ENCODE data around the gene GDPD2. TPM values are rescaled to one million over a fixed set of nuclear protein-coding genes. Genes with fewer than 3 reads are reported as not detected.

Gene GDPD2, protein sequence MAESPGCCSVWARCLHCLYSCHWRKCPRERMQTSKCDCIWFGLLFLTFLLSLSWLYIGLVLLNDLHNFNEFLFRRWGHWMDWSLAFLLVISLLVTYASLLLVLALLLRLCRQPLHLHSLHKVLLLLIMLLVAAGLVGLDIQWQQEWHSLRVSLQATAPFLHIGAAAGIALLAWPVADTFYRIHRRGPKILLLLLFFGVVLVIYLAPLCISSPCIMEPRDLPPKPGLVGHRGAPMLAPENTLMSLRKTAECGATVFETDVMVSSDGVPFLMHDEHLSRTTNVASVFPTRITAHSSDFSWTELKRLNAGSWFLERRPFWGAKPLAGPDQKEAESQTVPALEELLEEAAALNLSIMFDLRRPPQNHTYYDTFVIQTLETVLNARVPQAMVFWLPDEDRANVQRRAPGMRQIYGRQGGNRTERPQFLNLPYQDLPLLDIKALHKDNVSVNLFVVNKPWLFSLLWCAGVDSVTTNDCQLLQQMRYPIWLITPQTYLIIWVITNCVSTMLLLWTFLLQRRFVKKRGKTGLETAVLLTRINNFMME
- total RNA-seq, result 0.58 TPM

DNA sequence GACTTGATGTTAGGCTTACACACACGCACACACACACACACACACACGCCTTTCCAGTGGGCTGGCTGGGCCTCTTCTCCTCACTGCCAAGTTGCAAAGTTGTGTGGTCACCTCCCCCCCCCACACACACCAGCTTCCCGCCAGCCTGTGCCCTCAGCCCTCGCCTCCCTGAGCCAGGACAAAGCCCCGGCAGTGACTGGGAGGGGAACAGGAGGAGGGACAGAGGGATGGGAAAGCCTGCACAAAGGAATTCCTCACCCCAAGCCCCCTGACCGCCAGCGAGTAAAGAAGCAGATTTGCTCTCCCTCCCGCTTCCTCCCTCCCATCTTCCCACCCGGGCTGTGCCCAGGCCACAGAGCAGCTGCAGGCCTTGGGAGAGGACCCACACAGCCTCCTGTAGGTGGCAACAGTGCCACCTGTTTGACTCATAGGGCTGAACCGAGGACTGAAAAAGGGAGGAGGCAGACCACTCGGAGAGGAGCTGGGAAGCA lies at the start of gene GDPD2:
GDPD2 (plus strand) TSS at position 464 of the 491 bp plus-strand sequence. CDS start 1,671 bp downstream, outside the sequence.

DNA sequence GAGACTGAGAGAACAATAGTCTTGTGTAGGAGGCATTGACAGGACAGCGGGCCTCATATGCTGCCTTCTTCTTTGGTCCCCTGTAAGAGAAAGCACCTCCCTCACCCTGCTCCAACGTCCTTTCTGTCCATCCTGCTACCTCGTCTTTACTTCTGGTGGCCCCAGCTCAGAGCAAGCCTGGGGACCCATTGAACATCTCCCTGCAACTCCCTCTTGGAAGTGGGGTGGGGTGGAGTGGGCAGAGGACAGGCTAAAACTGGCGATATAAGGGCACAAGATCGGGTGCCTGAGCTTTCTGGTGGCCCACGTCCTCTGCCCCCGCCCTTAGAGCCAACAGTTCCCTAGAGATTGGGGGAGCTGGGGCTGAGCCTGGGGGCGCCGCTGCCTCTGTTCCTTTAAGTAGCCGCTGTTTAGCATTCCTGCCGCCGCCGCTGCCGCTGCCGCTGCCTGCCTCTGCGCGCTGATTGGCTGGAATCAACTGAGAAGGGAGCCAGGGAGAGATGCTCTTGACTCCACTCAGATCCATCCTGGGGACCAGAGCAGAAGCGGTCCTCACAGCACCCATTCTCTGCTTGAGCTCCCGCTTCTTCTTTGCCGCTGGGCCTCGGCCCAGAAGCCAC lies 21.3 kb downstream of the GDPD2 start, which contains the start of gene DLG3:
DLG3 (plus strand) TSS at position 510 of the 620 bp plus-strand sequence. CDS start 367 bp downstream, outside the sequence.

Small RNA genes lying within 50 kb of the gene (small RNA-seq; reads per million reads assigned to genes)
- gene RNU4-81P (ENCODE audit: low replicate concordance) (not detected), gene RNY4P23 (ENCODE audit: low replicate concordance) (0.60 reads per million, percentile 69 among the genes with 10 or more reads in this experiment)

Other genes with a start within 250 kb of the GDPD2 start
- gene DGAT2L6, start 245.8 kb upstream of the GDPD2 start, total RNA-seq, result 0.29 TPM
- gene AWAT1, start 188.7 kb upstream of the GDPD2 start, total RNA-seq, result not detected
- 0.35 TPM for gene P2RY4, start 163.1 kb upstream of the GDPD2 start, total RNA-seq
- gene ARR3, start 155.0 kb upstream of the GDPD2 start, total RNA-seq, result not detected
- not detected for gene RAB41, start 141.1 kb upstream of the GDPD2 start, total RNA-seq
- gene PDZD11, start 133.4 kb upstream of the GDPD2 start, total RNA-seq, result 27.7 TPM
- gene KIF4A, start 133.2 kb upstream of the GDPD2 start, total RNA-seq, result 7.6 TPM
- gene DLG3, start 21.5 kb downstream of the GDPD2 start, total RNA-seq, result 21.8 TPM

Measured in metanephros (tissue), 2 donors.